GM12801 (cell line): Measurements from ENCODE around the gene CPAMD8.

Source experiments
- TF ChIP-seq, protein P1 (sequence below): IDR thresholded peaks from one replicate; pipeline ENCODE4 v1.5.1; 2011; ENCODE audit warnings: control low read depth; ENCODE audit not compliant: insufficient read length; ENCODE audit errors: extremely low read depth

The CPAMD8 gene

DNA sequence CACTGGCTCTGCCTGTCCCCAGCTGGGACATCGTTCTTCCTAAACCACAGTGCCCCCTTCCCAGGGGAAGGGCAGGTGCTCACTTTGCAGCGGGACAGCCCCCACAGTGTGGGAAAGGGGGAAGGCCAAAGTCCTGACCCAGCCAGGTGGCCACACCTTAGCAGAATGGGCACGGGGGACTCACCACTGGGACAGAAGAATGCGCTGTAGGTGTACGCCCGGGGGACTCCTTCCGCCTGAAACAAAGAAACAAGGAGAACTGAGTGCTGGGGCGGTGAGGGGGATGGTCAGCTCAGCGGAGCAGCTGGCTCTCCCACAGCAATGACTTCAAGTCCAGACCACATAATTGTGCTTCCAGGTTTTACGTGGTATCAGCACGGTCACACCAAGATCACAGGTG lies 88.4 kb downstream of the CPAMD8 start:
- TF ChIP-seq, protein P1, sequence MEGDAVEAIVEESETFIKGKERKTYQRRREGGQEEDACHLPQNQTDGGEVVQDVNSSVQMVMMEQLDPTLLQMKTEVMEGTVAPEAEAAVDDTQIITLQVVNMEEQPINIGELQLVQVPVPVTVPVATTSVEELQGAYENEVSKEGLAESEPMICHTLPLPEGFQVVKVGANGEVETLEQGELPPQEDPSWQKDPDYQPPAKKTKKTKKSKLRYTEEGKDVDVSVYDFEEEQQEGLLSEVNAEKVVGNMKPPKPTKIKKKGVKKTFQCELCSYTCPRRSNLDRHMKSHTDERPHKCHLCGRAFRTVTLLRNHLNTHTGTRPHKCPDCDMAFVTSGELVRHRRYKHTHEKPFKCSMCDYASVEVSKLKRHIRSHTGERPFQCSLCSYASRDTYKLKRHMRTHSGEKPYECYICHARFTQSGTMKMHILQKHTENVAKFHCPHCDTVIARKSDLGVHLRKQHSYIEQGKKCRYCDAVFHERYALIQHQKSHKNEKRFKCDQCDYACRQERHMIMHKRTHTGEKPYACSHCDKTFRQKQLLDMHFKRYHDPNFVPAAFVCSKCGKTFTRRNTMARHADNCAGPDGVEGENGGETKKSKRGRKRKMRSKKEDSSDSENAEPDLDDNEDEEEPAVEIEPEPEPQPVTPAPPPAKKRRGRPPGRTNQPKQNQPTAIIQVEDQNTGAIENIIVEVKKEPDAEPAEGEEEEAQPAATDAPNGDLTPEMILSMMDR, result no peak

DNA sequence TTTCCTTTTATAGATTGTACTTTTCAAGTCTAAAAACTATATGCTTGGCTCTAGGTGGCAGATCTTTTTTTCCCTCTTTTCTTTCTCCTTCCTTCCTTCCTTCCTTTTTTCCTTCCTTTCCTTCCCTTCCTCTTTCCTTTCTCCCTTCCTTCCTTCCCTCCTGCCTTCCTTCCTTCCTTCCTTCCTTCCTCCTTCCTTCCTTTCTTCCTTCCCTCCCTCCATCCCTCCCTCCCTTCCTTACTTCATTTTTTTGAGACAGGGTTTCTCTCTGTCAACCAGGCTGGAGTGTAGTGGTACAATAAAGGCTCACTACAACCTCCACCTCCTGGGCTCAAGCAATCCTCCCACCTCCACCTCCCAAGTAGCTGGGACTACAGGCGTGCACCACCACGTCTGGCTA lies 89.7 kb downstream of the CPAMD8 start:
- TF ChIP-seq, protein P1, result no peak

DNA sequence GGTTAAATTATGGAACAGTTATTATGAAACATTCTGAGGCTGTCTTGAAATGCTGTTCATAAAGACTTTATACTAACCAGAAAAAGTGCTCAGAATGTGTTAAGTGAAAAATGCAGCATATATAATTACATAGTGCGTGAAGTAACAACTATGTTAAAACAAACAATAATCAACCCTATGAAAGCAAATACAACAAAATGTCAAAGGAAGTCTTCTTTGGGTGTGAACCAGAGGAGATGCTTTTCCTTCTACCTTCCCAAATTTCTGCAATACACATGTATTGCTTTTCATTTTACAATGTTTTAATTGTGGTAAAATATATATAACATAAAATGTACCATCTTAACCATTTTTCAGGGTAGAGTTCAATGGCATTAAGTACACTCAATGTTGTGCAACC lies 92.1 kb downstream of the CPAMD8 start:
- TF ChIP-seq, protein P1, result no peak

DNA sequence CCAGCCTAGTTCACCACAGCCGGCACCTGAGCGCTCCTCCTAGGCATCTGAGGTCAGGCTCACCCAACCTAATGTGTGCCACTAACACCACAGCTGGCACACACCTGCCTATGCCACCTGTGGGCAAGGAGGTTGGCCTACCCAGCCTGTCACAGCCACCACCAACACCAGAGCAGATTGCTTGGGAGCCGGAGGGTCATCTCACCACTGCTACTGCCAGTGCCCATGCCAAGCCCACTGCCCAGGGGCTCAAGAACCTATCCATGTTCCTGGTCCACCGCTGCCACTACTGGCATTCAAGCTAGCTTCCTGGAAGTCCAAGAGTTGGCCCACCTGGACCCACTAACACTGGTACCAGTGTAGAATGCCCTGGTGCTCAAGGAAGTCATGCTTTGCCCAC lies 95.3 kb downstream of the CPAMD8 start:
- TF ChIP-seq, protein P1, result no peak

DNA sequence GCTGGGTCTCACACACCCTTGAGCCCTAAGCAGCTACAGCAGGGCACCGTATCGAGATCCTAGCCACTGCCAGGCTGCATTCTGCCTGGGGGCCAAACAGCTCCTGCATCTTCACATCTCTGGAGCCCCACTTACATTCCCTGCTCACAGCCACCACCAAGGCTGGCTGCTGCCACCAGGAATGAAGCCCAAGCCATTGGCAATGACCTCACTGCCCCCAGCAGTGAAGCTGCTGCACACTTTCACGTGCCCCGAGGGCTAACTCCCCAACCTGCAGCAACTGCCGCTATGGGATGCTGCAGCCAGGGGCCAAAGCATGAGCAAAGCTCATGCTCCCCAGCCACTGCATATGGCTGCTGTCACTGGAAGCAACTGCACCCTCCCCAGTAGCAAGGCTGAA lies 95.9 kb downstream of the CPAMD8 start:
- TF ChIP-seq, protein P1, result no peak

DNA sequence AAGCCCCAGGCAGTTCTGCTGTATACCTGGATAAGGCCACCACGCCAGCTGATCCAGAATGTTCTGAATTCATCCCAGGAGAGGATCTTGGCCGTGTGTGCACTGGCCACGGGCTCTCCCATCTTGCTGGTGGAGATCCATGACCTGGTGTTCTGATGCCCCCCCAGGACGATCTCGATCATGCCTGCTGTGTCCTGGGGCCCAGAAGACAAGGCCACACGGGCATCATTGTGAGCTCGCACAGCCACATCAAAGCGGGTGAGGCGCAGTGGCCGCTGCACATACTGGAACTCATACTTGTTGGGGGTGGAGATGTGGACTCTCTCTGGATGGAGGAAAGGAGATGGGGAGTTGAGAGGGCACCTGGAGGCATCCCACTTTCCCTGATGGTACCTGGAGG lies 97.7 kb downstream of the CPAMD8 start:
- TF ChIP-seq, protein P1, result no peak

DNA sequence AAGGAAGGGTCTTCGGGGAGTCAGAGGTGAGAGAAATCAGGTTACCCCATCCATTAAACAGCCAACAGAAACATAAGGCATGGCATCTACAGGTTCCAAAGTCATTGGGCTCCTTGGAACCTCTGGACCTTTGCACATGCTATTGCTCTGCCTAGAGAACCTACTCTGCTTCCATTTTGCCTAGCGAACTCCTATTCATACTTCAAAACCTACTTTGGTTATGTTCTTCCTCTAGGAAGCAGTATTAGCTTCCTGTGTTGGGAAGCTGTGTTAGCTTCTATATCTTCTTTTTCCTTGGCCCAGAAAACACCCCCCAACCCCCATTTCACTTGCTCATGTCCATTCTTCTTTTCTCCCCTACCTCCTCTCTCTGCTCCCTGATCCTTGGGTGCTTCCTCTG lies 98.3 kb downstream of the CPAMD8 start:
- TF ChIP-seq, protein P1, result no peak

DNA sequence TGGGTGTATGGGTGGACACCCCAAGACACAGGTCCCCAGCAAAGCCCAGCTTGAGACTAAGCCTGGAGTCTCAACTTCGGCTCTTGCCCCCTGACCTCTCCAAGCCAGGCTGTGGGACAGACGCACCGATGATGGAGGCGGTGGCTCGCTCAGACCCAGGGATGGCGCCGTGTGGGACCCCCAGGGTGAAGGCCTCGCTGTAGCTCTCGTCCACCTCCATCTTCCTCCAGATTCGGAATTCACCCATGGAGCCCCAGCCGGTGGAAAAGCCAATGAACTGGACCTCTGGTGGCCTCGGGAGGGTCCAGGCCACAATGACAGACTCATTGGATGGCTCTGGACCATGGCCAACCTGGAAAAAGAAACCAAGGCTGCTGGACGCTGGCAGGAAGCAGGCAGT lies 98.7 kb downstream of the CPAMD8 start:
- TF ChIP-seq, protein P1, result no peak
